HG03196 (cell line): ENCODE results near the gene GYS1.
"Not testable (repeated sequence)": the region's sequence is repeated elsewhere in the genome, so short reads cannot be mapped to it uniquely, and the experiment has no call there.

Experiments used
- ATAC-seq: cut with Tn5 transposase; IDR thresholded peaks from one replicate; pipeline ENCODE4 v1.9.1; 2021; ENCODE audit not compliant: unreplicated experiment

GYS1 gene

DNA sequence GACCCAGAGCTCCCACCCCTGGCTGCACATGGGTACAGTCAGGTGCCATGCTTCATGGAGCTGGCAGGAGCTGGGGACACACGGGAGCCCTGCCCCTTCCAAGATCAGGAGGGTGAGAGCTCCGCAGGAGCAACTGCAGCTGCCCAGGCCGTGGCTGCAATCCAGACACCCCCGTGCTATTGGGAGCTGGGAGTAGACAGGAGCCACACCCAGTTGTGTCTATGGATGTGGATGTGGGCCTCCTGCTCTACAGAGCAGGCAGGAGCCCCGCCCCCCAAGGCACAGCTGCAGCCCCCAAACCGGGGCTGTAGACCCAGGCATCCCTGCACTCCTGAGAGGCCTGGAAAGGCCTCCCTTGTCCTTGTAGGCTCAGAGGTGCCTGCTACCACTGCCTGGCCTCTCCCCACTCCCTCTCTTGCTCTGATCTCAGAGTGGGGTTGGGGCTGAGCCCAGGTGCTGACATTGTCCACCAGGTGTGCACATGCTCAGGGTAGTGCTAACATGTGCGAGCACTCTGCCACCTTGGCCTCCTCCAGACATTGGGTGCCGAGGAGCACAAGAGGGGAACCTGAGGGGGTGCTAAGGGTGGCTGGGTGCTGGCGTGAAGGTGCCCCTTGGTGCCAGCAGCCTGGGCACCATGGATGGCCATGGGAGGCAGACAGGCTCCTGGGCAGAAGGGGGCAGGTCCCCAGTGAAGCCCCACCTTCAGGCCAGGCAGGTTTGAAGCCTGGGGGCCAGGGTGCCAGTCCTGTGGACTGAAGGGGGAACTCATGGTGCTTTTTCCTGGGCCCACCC is 46.4 kb downstream of the GYS1 start:
- ATAC-seq = no peak

DNA sequence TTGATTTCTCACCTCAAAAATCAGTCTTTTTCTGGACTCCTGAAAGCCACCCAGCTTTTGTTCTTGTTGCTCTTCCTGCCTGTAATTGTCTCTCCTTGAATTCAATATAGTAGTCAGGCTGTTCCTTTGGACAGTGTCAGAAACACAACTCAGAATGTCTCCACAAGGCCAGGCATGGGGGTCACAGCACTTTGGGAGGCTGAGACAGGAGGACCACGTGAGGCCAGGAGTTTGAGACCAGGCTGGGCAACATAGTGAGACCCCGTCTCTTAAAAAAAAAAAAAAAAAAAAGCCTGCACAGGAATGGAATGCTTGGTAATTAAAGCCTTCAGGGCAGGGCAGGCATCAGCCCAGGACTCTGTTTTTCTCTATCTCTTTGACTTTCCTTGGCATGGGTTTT is 47.3 kb downstream of the GYS1 start:
- ATAC-seq = no peak

DNA sequence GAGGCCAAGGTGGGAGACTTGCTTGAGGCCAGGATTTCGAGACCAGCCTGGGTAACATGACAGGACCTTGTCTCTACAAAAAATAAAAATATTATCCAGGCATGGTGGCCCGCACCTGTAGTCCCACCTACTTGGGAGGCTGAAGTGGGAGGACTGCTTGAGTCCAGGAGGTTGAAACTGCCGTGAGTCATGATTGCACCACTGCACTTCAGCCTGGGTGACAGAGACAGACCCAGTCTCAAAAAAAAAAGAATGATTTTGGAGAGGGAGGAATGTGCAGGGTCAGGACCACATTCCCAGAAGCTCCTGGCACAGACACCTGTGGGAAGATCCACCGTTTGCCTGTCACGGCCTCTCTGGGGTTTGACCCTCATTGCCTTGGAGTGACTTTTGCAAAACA is 47.7 kb downstream of the GYS1 start:
- ATAC-seq = no peak

DNA sequence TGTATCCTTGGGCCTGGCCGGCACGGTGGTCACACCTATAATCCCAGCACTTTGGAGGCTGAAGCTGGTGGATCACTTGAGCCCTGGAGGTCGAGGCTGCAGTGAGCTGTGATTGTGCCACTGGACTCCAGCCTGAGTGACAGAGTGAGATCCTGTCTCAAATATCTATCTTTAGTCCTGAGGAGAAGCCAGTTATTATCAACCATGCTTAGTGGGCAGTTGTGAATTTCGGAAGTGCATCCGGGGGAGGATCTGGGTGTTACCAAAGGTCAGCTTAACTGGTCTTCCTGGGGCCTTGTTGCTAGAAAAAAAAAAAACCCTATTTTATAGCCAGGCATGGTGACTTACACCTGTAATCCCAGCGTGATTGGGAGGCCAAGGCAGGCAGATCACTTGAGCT is 50.0 kb downstream of the GYS1 start:
- no peak for ATAC-seq

DNA sequence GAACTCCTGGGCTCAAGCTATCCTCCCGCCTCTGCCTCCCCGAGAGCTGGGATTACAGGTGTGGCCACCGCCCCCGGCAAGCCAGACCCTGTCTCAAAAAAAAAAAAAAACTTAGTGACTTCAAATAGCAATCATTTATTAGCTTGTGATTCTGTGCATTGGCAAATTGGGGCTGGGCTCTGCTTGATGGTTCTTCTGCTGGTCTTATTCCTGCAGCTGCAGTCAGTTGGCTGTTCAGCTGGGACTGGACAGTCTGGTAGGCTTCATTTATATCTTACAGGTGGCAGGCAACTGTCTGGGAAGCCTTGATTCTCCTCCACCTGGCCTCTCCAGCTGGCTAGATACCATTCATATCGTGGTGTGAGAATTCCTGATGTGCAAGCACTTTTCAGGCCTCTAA is 52.2 kb downstream of the GYS1 start:
- no peak for ATAC-seq

DNA sequence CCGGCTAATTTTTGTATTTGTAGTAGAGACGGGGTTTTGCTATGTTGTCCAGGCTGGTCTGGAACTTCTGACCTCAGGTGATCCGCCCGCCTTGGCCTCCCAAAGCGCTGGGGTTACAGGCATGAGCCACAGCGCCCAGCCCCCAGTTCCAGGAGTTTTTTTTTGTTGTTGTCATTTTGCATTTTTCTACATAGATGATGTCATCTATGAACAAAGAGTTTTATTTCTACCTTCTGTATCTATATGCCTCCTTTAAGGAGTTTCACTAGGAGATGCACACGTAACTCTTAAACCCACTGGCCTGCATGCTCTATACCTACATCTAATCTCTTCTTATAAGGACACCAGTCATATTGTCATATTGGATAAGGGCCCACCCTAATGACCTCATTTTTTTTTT is 54.9 kb downstream of the GYS1 start:
- no peak for ATAC-seq

DNA sequence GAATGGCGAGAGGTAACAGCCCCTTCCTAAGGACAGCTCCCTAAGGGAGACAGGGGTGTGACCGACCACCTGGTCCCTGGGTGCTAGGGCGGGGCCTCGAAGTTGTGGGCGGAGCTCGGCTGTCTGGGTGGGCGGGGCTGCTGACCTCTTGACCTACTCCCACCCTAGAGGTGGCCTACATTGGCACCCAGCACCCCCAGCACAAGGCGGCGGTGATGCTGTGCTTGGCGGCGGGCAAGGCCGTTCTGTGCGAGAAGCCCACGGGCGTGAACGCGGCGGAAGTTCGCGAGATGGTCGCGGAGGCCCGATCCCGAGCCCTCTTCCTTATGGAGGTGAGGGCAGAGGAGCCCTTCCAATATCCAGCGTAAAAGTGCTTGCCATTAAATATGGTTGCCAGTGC is 57.2 kb downstream of the GYS1 start:
- ATAC-seq = no peak

DNA sequence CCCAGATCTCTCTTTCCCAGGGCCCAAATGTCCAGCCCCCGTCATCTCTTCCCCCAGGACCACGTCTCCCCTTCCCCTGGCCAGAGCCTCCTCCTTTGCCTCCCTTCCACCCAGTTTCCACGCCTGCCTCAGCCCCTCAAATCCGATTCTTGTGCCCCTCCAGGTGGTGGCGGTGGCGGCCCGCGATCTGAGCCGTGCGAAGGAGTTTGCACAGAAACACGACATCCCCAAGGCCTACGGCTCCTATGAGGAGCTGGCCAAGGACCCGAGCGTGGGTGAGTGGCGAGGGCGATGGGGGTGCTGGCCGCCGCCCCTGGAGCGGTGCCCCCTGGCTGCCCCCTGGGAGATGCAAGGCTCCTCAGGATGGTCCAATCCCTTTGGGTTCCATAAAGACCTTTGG is 58.3 kb downstream of the GYS1 start:
- no peak for ATAC-seq

DNA sequence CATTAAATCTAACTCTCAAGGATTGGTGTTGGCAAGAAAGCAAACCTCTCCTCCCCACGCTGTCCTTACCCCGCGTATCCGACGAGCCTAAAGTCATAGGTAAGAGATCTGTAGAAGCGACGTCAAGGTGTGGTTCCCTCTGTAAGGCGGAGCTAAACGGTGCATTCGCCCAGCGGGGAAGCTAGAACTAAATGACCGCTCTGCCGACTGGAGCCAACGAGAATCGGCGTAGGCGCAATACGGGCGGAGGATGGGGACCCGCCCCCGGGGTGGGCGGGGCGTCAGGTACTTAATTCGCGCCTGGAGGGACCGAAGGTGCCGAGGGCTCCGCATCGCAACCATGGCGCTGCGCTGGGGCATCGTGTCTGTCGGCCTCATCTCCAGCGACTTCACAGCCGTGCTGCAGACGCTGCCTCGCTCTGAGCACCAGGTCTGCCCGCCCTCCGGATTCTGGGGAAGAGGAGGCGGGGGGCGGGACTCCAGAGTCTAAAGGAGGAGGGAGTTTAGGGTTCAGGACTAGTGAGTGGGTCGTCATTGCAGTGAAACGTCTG is 59.7 kb downstream of the GYS1 start, which contains the start of gene DHDH:
Gene DHDH (plus strand): TSS at position 318 of the 551 bp plus-strand sequence. CDS start 23 bp downstream, at position 341.
- ATAC-seq = no peak

DNA sequence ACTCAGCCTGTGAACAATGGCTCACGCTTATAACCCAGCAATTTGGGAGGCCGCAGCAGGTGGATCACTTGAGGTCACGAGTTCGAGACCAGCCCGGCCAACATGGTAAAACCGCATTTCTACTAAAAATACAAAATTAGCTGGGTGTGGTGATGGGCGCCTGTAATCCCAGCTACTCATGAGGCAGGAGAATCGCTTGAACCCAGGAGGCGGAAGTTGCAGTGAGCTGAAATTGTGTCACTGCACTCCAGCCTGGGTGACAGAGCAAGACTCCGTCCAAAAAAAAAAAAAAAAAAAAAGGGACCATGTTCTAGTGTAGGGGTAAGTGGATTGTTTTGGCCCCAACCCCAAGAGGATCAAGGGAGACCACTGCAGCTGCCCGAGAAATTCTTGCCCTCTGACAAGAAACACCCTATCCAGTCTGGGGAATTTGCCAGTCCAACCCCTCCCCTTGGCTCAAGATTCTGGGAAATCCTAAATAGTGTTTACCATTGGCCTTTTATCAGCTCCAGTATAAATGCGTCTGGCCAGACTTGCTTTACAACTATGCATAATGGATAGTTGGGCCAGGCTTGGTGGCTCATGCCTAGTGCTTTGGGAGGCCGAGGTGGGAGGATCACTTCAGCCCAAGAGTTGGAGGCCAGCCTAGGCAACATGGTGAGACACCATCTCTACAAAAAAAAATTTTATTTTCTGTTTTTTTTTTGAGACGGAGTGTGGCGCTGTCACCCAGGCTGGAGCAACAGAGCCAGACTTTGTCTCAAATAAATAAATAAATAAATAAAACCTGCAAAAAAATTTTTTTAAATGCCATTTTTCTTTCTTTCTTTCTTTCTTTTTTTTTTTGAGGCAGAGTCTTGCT is 64.7 kb downstream of the GYS1 start:
- ATAC-seq = no peak

DNA sequence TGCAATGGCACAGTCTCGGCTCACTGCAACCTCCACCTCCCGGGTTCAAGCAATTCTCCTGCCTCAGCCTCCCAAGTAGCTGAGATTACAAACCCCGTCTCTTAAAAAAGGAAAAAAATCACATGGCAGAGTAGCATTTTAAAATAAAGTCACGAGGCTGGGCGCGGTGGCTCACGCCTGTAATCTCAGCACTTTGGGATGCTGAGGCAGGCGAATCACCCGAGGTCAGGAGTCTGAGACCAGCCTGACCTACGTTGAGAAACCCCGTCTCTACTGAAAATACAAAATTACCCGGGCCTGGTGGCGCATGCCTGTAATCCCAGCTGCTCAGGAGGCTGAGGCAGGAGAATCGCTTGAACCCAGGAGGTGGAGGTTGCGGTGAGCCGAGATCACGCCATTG is 65.4 kb downstream of the GYS1 start:
- ATAC-seq = not testable (repeated sequence)

DNA sequence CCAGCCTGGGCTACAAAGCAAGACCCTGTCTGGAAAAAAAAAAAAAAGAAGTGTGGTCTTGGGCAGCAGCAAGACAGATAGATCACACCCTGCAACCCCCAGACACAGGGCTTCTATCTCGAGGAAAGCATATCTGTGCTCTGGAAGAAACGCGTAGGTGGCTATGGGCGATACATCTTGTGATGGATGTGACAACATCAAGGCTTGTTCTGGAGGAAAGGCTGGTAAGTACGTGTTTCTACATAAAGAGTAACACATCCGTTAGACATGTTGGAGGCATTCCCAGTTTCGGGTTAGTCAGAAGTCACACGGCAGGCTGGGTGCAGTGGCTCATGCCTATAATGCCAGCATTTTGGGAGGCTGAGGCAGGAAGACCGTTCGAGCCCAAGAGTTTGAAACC is 66.2 kb downstream of the GYS1 start:
- ATAC-seq = no peak

DNA sequence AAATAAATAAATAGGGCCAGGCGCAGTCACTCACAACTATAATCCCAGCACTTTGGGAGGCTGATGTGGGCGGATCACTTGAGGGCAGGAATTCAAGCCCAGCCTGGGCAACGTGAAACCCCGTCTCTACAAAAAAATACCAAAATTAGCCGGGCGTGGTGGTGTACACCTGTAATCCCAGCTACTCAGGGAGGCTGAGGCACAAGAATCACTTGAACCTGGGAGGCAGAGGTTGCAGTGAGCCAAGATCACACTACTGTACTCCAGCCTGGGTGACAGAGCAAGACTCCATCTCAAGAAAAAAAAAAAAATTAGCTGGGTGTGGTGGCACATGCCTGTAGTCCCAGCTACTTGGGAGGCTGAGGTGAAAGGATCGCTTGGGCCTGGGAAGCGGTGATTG is 67.2 kb downstream of the GYS1 start:
- not testable (repeated sequence) for ATAC-seq

DNA sequence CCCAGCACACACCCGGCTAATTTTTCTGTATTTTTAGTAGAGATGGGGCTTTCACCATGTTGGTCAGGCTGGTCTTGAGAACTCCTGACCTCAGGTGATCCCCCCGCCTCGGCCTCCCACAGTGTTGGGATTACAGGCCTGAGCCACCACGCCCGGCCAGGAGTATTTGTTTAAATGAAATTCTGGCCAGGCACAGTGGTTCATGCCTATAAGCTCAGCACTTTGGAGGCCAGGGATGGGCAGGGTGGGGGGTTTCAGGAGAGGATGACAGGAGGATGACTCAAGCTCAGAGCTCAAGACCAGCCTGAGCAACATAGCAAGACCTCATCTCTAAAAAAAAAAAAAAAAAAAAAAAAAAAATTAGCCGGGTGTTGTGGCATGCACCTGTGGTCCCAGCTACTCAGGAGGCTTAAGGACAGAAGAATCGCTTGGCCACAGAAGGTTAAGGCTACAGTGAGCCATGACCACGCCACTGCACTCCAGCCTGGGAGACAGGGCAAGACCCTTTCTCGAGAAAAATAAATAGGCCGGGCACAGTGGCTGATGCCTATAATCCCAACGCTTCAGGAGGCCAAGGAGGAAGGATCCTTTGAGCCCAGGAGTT is 67.8 kb downstream of the GYS1 start:
- no peak for ATAC-seq

DNA sequence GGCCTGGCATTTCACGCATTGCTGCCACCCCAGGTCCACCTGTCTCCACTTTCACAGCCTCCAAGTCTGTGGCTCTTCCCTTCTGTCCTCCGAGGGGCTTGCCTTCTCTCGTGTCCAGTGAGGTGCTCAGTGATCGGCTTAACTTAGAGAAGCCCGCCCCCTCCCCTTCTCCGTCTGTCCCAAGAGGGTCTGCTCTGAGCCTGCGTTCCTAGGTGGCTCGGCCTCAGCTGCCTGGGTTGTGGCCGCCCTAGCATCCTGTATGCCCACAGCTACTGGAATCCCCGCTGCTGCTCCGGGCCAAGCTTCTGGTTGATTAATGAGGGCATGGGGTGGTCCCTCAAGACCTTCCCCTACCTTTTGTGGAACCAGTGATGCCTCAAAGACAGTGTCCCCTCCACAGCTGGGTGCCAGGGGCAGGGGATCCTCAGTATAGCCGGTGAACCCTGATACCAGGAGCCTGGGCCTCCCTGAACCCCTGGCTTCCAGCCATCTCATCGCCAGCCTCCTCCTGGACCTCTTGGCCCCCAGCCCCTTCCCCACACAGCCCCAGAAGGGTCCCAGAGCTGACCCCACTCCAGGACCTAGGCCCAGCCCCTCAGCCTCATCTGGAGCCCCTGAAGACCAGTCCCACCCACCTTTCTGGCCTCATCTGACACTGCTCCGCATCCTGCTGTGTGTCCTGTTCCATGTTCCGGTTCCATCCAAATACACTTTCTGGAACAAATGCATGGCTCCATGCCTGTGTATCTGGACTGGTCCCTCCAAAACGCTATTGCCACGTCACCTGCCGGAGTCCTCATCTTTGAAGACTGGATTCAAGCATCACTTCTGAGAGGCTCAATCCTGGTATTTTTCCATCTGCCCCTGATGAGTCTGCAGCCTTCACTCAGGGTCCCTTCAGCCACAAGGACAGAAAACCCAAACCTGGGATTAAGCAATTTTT is 70.3 kb downstream of the GYS1 start:
- ATAC-seq = no peak

DNA sequence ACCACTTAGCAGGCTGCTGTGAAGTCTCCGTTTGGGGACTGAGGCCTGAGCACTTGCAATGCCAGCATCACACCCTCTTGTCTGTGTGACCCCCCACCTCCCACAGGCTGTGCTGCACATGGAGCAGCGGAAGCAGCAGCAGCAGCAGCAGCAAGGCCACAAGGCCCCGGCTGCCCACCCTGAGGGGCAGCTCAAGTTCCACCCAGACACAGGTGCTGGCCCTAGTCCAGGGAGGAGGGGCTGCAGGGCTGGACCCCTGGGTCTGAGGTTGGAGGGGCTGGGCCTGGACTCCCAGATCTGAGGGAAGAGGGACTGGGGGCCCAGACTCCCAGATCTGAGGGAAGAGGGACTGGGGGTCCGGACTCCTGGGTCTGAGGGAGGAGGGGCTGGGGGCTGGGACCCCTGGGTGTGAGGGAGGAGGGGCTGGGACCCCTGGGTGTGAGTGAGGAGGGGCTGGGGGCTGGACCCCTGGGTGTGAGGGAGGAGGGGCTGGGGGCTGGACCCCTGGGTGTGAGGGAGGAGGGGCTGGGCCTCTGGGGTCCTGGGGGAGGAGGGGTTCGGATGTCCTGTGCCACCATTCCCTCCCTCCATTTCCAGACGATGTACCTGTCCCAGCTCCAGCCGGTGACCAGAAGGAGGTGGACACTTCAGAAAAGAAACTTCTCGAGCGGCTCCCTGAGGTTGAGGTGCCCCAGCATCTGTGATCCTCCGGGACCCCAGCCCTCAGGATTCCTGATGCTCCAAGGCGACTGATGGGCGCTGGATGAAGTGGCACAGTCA is 71.2 kb downstream of the GYS1 start:
- no peak for ATAC-seq

DNA sequence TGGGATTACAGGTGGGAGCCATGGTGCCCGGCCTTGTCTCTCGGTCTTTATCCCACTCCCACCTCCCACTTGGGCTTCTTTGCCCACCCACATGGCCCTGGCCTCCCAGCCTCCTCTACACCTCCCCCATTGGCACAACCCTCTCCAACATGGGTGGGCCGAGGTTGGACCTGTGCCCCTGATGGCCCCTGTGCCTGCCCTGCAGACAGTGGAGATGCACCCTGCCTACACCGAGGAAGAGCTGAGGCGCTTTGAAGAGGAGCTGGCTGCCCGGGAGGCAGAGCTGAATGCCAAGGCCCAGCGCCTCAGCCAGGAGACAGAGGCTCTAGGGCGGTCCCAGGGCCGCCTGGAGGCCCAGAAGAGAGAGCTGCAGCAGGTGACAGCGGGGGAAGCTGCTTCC is 72.2 kb downstream of the GYS1 start:
- ATAC-seq = no peak

DNA sequence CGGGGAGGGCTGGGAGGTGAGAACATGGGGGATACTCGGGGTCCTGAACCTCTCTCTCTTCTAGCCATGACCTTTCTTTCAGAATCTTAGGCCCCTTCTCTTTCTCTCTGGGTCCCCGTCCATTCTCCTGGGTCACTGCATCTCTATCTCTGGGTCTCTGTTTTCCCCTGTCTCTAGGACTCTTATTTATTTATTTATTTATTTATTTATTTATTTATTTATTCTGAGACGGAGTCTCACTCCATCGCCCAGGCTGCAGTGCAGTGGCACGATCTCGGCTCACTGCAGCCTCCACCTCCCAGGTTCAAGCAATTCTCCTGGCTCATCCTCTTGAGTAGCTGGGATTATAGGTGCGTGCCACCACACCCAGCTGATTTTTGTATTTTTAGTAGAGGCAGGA is 73.8 kb downstream of the GYS1 start:
- ATAC-seq = not testable (repeated sequence)

DNA sequence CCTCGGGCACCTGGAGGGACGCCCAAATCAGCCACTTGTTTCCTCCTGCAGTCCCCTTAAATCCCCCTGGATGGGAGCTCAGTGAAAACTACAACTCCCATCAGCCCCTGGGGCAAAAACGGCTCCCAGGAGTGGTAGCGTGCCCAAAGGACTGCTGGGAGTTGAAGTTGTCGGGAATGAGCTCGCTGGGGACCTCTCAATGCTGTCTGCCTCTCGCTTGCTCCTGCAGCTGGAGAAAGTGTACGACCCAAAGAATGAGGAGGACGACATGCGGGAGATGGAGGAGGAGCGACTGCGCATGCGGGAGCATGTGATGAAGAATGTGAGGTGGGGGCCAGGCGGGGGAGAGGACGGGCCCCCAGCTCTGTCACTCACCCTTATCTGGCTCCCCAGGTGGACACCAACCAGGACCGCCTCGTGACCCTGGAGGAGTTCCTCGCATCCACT is 74.3 kb downstream of the GYS1 start:
- ATAC-seq = no peak
